Astrocyte (in vitro differentiated cells and primary cell): ENCODE data around the gene IRGM. TPM values are rescaled to one million over a fixed set of nuclear protein-coding genes. Genes with fewer than 3 reads are reported as not detected.

Experiments
- DNase-seq: peaks from one replicate; pipeline ENCODE4 v3.0.0-alpha.2; 2010; ENCODE audit warnings: low read depth
- FAIRE-seq: peaks from 2 replicates; lab custom pipeline; 2011; peaks lifted over from hg19 to GRCh38; lab: Jason Lieb, UNC
- H2AFZ ChIP-seq: 2 replicates; pipeline ENCODE4 v1.6.0; 2012; ENCODE audit warnings: low read depth, low read length, inconsistent platforms
- H3K27ac ChIP-seq: 2 replicates; pipeline ENCODE4 v1.5.1; 2011; ENCODE audit warnings: low read depth, low read length, inconsistent platforms
- H3K27me3 ChIP-seq: 2 replicates; pipeline ENCODE4 v1.6.0; 2011; ENCODE audit warnings: low read length, inconsistent platforms; ENCODE audit not compliant: insufficient read depth
- H3K36me3 ChIP-seq: 2 replicates; pipeline ENCODE4 v1.5.1; 2011; ENCODE audit warnings: low read length, inconsistent platforms; ENCODE audit not compliant: insufficient read depth
- H3K4me1 ChIP-seq: 2 replicates; pipeline ENCODE4 v1.5.1; 2011; ENCODE audit warnings: low read length, inconsistent platforms; ENCODE audit not compliant: insufficient read depth
- H3K4me2 ChIP-seq: 2 replicates; pipeline ENCODE4 v1.6.0; 2012; ENCODE audit warnings: low read length, inconsistent platforms
- H3K4me3 ChIP-seq: 2 replicates; pipeline ENCODE4 v1.5.1; 2011; ENCODE audit warnings: low read depth, mild to moderate bottlenecking, low read length, inconsistent platforms; ENCODE audit not compliant: insufficient read depth
- H3K79me2 ChIP-seq: 2 replicates; pipeline ENCODE4 v1.6.0; 2012; ENCODE audit warnings: mild to moderate bottlenecking, low read length, inconsistent platforms; ENCODE audit not compliant: insufficient read depth
- H3K9ac ChIP-seq: 2 replicates; pipeline ENCODE4 v1.6.0; 2012; ENCODE audit warnings: mild to moderate bottlenecking, low read length, inconsistent platforms
- H3K9me3 ChIP-seq: 2 replicates; pipeline ENCODE4 v1.5.1; 2012; ENCODE audit warnings: low read depth, mild to moderate bottlenecking, low read length, inconsistent platforms; ENCODE audit not compliant: insufficient read depth
- H4K20me1 ChIP-seq: 2 replicates; pipeline ENCODE4 v1.6.0; 2012; ENCODE audit warnings: low read length, inconsistent platforms; ENCODE audit not compliant: insufficient read depth
- H3K27ac Mint-ChIP-seq: one replicate; pipeline ENCODE4 v1.8.0; 2021; ENCODE audit warnings: mild to moderate bottlenecking, mixed read lengths; ENCODE audit not compliant: unreplicated experiment
- H3K27me3 Mint-ChIP-seq: one replicate; pipeline ENCODE4 v1.8.0; 2021; ENCODE audit warnings: low read depth, mixed read lengths; ENCODE audit not compliant: unreplicated experiment
- H3K36me3 Mint-ChIP-seq: one replicate; pipeline ENCODE4 v1.8.0; 2021; ENCODE audit warnings: low read depth, mixed read lengths; ENCODE audit not compliant: unreplicated experiment
- H3K4me1 Mint-ChIP-seq: one replicate; pipeline ENCODE4 v1.8.0; 2021; ENCODE audit warnings: low read depth, mixed read lengths; ENCODE audit not compliant: unreplicated experiment
- H3K4me3 Mint-ChIP-seq: one replicate; pipeline ENCODE4 v1.8.0; 2021; ENCODE audit warnings: mild to moderate bottlenecking, moderate library complexity, mixed read lengths; ENCODE audit not compliant: unreplicated experiment
- H3K9me3 Mint-ChIP-seq: one replicate; pipeline ENCODE4 v1.8.0; 2021; ENCODE audit warnings: mild to moderate bottlenecking, mixed read lengths; ENCODE audit not compliant: unreplicated experiment
- CTCF ChIP-seq: IDR thresholded peaks from 2 replicates; pipeline ENCODE4 v1.5.1; 2011; ENCODE audit warnings: low read depth, mild to moderate bottlenecking, inconsistent platforms, low read length, moderate library complexity; ENCODE audit not compliant: insufficient read depth
- EZH2 ChIP-seq: IDR thresholded peaks from 2 replicates; pipeline ENCODE4 v1.6.1; 2012; ENCODE audit warnings: mild to moderate bottlenecking, low read length, inconsistent platforms; ENCODE audit not compliant: insufficient read depth
- total RNA-seq: library from RNA; stranded (reverse); gene quantifications from 2 replicates; pipeline ENCODE4 v1.2.1, GENCODE V29; 2021

IRGM gene
- total RNA-seq, 1 donor from 2014 or later = not detected

GRCh38 chr5:150860246-150860821 is 14.0 kb downstream of the IRGM start:
- Histone ChIP-seq H3K4me2 (no peak overlapping the region), H2AFZ (no peak overlapping the region), H3K79me2 (no peaks in the 10 kb centered on the region), H3K9me3 (no peaks in the 10 kb centered on the region), H3K36me3 (no peaks in the 10 kb centered on the region), H3K4me3 (no peak overlapping the region), H3K4me1 (no peaks in the 10 kb centered on the region), H3K9ac (no peak overlapping the region), H3K27me3 (no peaks in the 10 kb centered on the region), H3K27ac (no peak overlapping the region), H4K20me1 (no peaks in the 10 kb centered on the region)
- H3K4me3 Mint-ChIP-seq = no peak overlapping the region
- TF ChIP-seq CTCF (no peak), EZH2 (no peak)
- peaks cover 5% of the 10 kb centered on the region for H3K27me3 Mint-ChIP-seq
- H3K36me3 Mint-ChIP-seq = no peaks in the 10 kb centered on the region
- no peak overlapping the region for H3K27ac Mint-ChIP-seq
- H3K9me3 Mint-ChIP-seq = peaks cover 9% of the 10 kb centered on the region
- no peak for FAIRE-seq
- DNase-seq = no peak
- no peaks in the 10 kb centered on the region for H3K4me1 Mint-ChIP-seq

- Histone ChIP-seq H4K20me1 (no peaks in the 10 kb centered on the region), H3K4me1 (no peaks in the 10 kb centered on the region), H3K27ac (no peak overlapping the region), H2AFZ (no peak overlapping the region), H3K36me3 (no peaks in the 10 kb centered on the region), H3K9me3 (no peaks in the 10 kb centered on the region), H3K4me3 (no peak overlapping the region), H3K27me3 (no peaks in the 10 kb centered on the region), H3K4me2 (no peak overlapping the region), H3K9ac (no peak overlapping the region), H3K79me2 (no peaks in the 10 kb centered on the region)
- DNase-seq (no peak), FAIRE-seq (no peak)
- H3K9me3 Mint-ChIP-seq = peaks cover 12% of the 10 kb centered on the region
- TF ChIP-seq CTCF (no peak), EZH2 (no peak)
- peaks cover 5% of the 10 kb centered on the region for H3K27me3 Mint-ChIP-seq
- no peaks in the 10 kb centered on the region for H3K4me1 Mint-ChIP-seq
- H3K27ac Mint-ChIP-seq = no peak overlapping the region
- no peak overlapping the region for H3K4me3 Mint-ChIP-seq
- no peaks in the 10 kb centered on the region for H3K36me3 Mint-ChIP-seq
Observed at GRCh38 chr5:150862070-150862469, 15.7 kb downstream of the IRGM start.

- Histone ChIP-seq H2AFZ (no peak overlapping the region), H3K27ac (no peak overlapping the region), H3K4me2 (no peak overlapping the region), H3K79me2 (no peaks in the 10 kb centered on the region), H4K20me1 (no peaks in the 10 kb centered on the region), H3K4me3 (no peak overlapping the region), H3K9ac (no peak overlapping the region), H3K27me3 (no peaks in the 10 kb centered on the region), H3K36me3 (no peaks in the 10 kb centered on the region), H3K4me1 (no peaks in the 10 kb centered on the region), H3K9me3 (peaks cover 8% of the 10 kb centered on the region)
- peaks cover 6% of the 10 kb centered on the region for H3K36me3 Mint-ChIP-seq
- no peaks in the 10 kb centered on the region for H3K4me1 Mint-ChIP-seq
- peaks cover 15% of the 10 kb centered on the region for H3K9me3 Mint-ChIP-seq
- H3K27me3 Mint-ChIP-seq = no peaks in the 10 kb centered on the region
- no peak overlapping the region for H3K27ac Mint-ChIP-seq
- DNase-seq (no peak), FAIRE-seq (no peak)
- no peak overlapping the region for H3K4me3 Mint-ChIP-seq
- TF ChIP-seq EZH2 (no peak), CTCF (no peak)
Observed at GRCh38 chr5:150879358-150879757, 33.0 kb downstream of the IRGM start.
